HG03159 (cell line): ENCODE measurements around the gene KIAA1958.

ENCODE experiments used
- ATAC-seq: cut with Tn5 transposase; IDR thresholded peaks from one replicate; pipeline ENCODE4 v1.9.1; 2021; ENCODE audit warnings: mild to moderate bottlenecking, moderate library complexity; ENCODE audit not compliant: unreplicated experiment

KIAA1958 gene

GRCh38 chr9:112527959-112528358, 41.3 kb downstream of the KIAA1958 start:
- no peak for ATAC-seq

GRCh38 chr9:112529316-112529715, 42.7 kb downstream of the KIAA1958 start:
- ATAC-seq, result no peak

GRCh38 chr9:112530751-112531205, 44.2 kb downstream of the KIAA1958 start:
- no peak for ATAC-seq

- no peak for ATAC-seq
Measured at GRCh38 chr9:112531666-112532282, 45.1 kb downstream of the KIAA1958 start.

- ATAC-seq, result no peak
Measured at GRCh38 chr9:112532427-112532826, 45.8 kb downstream of the KIAA1958 start.

DNA sequence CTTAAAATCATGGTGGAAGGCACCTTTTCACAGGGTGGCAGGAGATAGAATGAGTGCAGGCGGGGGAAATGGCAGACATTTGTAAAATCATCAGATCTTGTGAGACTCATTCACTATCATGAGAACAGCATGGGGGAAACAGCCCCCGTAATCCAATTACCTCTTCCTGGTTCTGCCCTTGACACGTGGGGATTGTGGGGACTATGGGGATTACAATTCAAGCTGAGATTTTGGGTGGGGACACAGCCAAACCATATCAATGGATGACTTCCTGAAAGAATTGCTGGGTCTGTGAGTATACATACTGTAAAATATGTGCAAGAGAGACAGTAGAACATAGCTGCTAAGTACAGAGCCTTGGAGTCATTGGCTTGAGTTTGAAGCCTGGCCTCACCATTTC, 47.0 kb downstream of the KIAA1958 start:
- ATAC-seq, result no peak

- ATAC-seq, result no peak
Measured at GRCh38 chr9:112535301-112535700, 48.7 kb downstream of the KIAA1958 start.

- no peak for ATAC-seq
Measured at GRCh38 chr9:112535811-112536210, 49.2 kb downstream of the KIAA1958 start.

DNA sequence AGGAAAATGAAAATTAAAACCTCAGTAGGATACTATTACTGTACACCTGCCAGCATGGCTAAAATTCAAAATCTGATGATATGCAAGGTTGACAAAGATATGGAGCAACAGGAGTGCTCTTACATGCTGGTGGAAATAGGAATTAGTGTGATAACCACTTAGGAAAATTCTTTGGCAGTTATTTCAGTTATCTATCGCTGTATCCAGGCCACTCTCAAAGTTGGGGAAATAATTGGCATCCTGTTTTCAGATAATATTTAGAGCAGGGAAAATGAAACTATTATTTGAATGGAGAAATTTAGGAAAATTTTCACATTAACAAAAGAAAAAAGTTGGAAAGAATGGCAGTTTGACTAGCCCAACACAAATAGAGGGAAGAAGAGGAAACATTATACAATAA, 50.9 kb downstream of the KIAA1958 start:
- ATAC-seq, result no peak

DNA sequence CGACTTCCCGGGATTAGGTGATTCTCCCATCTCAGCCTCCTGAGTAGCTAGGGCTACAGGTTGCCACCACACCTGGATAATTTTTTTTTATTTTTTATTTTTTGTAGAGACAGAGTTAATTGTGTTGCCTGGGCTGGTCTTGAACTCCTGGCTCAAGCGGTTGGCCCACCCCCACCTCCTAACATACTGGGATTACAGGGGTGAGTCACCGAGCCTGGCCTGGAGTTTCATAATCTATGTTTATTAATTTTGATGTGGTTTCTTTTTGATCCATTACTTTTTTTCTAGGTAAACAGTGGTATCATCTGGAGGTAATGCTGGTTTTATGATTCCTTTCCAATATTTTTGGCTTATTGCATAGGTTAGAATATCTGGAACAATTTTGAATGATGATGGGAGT, 54.2 kb downstream of the KIAA1958 start:
- no peak for ATAC-seq

DNA sequence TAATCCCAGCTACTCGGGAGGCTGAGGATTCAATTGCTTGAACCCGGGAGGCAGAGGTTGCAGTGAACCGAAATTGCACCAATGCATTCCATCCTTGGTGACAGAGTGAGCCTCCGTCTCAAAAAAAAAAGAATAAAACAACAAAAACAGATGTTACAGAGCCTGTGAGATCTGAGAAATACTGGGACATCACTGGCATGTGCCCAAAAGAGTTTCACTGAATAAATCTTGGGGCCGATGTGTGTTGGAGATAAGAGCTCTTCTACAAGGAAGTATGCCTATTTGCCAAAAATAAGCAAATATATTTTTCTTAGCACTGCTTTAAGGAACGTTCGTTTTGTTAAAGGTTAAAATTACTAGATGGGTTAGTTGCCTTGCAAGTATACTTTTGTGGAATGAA, 55.1 kb downstream of the KIAA1958 start:
- no peak for ATAC-seq

DNA sequence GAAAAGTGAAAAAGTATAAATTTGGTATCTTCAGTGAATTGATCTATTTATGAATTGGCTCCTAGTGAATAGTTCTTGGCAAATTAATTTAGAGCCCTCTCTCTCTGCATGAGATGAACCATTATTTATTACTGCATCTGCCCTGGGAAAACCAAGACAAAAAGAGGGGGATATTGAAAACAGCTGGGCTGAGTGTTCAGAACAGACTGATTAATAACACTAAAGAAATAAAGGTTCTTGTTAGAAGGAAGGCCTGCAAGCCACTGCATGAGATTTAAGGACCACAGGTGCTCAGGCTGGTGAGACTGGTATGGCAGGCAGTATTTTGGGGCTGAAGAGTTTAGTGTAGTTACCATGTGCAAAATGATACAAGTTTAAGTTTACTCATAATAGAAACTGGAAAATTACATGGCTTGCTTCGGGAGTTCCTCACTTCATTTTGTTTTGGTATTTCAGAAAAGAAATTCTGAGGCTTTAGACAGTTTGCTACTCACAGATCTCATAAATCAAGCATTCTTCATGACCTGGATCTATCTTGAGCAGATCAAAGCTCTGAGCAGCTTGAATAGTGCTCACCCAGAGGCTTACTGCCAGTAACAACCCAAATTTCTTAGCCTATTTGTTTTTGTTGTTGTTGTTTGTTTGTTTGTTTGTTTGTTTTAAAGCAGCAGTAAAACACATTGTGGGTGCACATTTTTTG, 56.1 kb downstream of the KIAA1958 start:
- no peak for ATAC-seq

GRCh38 chr9:112544477-112544876, 57.9 kb downstream of the KIAA1958 start:
- ATAC-seq, result no peak

- no peak for ATAC-seq
Measured at GRCh38 chr9:112545237-112545636, 58.6 kb downstream of the KIAA1958 start.

GRCh38 chr9:112546149-112547012, 59.8 kb downstream of the KIAA1958 start:
- no peak for ATAC-seq

GRCh38 chr9:112548051-112548440, 61.4 kb downstream of the KIAA1958 start:
- no peak for ATAC-seq

GRCh38 chr9:112548836-112549595, 62.4 kb downstream of the KIAA1958 start:
- no peak for ATAC-seq

DNA sequence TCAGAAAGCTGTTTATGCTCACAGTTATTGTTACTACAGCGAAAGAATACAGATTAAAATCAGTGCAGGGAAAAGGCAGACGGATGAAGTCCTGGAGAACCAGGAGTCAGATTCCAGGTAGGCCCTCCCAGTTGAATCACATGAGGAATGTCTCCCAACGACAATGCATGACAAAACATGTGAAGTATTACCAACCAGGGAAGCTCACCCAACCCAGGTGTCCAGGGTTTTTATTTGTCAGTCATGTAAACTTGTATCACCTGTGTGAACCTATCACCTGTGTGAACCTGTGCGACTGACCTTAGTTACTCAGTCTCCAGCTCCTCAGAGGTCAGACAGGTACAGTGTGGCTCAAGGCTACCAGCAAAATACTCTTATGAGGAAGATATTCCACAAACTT, 63.9 kb downstream of the KIAA1958 start:
- ATAC-seq, result no peak

DNA sequence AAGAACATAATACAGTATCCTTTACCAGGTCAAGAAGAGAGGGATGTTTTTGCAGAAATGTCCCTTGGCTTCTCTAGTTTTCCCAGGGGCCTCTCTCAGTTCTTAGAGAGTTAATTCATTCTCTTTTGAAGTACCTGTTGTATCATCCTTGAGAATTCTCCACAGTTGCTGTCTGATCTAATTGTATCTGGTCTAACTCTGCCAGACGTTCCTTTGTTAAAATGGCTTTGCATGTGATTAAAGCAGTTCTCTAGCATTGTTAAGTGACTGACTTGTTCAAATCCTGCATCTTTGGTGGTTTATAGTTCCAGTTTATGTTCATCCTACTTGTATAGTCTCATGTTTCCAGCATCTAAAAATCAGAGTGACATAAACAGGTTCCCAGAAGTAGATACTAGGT, 65.0 kb downstream of the KIAA1958 start:
- no peak for ATAC-seq

GRCh38 chr9:112552229-112553056, 65.8 kb downstream of the KIAA1958 start:
- ATAC-seq, result no peak
